ENCODE measurements around the gene SPATA32.

DNA sequence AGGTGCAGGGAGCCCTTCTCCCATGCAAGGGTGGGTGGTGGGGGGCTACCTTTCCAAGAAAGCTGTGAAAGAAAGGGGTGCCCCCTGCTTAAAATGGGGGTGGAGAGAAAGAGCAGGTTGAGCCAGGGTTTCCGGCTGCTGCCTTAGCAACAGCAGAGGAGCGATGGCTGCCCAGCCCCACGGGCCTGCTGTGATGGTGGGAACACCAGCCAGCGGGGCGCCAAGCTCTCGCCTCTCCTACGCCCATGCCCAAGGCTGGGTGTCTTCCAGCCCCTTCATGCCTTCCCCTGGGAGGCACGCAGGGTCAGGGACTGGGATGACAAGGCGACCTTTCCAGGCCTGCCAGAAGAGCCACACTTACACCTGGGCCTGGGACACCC is 37.2 kb downstream of the SPATA32 start:
- TF ChIP-seq, protein P1, sequence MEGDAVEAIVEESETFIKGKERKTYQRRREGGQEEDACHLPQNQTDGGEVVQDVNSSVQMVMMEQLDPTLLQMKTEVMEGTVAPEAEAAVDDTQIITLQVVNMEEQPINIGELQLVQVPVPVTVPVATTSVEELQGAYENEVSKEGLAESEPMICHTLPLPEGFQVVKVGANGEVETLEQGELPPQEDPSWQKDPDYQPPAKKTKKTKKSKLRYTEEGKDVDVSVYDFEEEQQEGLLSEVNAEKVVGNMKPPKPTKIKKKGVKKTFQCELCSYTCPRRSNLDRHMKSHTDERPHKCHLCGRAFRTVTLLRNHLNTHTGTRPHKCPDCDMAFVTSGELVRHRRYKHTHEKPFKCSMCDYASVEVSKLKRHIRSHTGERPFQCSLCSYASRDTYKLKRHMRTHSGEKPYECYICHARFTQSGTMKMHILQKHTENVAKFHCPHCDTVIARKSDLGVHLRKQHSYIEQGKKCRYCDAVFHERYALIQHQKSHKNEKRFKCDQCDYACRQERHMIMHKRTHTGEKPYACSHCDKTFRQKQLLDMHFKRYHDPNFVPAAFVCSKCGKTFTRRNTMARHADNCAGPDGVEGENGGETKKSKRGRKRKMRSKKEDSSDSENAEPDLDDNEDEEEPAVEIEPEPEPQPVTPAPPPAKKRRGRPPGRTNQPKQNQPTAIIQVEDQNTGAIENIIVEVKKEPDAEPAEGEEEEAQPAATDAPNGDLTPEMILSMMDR (IDR thresholded peaks at IDR 0.05): no peak
- no peak for TF ChIP-seq POLR2AphosphoS5 (IDR thresholded peaks at IDR 0.05)
- TF ChIP-seq POLR2A (IDR thresholded peaks at IDR 0.05): no peak

Measured in breast epithelium (tissue), 3 donors.